ENCODE measurements around the gene GRID1.

GRID1 gene

DNA sequence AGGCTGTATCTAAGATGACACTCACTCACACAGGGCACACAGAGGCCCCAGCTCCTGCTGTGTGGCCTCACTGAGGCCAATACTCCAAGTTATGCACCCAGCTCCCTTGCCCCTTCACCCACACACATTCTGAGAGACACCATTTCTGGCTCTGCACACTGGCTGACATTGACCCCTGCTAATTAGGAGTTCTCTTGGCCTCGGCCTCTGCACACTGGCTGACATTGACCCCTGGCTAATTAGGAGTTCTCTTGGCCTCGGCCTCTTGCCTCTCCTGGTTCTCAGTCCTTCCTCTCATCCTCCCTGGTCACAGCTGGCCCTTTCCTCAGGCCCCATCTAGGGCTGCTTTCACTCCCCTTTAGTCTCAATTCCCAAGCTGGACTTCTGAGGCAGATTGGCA, 97.3 kb downstream of the GRID1 start:
- DNase-seq (ENCODE audit: low read depth in 2 of 3, low spot score in 2 of 3), result no peak

DNA sequence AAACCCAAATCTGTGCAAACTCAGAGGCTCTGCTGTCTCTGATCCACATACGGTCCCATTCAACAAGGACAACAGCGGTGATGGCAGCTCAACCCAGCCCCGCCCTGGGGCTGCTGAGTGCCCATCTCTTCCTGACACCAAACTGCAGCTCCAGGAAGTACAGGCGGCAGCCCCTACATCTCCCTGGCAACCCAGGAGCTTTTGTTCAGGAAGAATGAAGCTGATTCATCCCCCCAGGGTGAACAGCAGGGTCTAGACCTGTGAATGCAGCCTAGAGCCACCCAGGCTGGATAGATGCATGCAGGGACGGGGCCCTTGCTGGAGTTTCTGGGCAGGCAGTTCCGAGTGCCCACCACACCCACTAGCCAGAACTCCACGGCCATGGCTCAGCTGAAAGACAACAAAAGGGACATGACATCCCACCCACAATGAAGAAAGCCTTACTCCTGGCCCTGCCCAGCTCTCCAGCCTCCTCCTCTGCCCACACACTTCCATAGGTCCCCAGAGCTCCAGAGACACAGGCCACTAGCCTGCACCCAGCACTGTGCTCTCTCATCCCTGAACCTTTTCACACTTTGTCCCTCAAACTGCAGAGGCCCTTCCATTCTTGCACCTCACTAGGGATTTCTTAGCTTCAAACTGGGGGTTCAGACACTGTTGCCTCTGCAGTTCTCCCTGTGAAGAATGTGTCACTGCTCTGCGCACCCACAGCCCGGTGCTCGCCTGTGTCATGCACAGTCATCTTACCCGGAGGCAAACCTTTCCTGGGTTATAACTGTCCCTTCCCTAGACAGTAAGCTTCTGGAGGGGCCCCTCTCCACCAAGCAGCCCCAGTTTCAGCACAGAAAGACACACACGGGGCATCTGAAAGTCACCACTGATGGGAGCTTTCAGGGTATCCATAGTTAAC, 99.1 kb downstream of the GRID1 start:
- DNase-seq (ENCODE audit: low read depth in 2 of 3, low spot score in 2 of 3), result no peak

DNA sequence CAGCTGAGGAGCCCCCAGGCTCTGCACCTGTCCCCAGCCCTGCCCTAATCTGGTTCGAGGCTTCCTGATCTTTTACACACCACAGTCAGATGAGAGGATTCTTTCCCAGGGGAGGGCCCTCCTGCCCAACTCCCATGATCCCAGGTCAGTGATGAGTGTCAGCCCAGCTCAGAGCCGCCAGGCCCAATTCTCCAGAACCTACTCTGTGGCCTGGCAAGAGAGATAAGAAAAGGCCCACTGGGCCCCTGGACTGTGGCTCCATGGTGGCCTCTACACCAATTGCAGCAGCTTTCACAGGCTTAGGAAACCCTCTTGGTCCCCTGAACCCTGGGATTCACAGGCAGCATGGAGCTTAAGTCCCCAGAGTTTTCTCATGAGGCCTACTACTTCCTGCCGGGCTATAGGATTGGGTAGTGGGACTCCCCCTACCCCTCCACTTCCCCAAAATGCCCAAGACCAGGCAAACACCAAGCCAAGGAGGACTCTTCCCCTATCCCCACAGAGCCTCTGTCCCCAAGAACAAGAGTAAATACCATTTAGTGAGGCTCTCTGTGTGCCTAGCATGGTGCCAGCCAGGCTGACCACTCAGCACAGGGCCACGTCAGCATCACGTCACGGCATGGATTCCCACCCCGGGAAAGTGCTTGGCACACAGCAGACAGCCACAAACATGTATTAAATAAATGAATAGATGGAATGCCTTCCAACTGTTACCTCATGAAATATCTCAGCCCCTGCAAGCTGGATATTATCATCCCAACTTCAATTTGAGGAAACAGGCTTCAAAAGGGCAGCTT, 100.0 kb downstream of the GRID1 start:
- DNase-seq (ENCODE audit: low read depth in 2 of 3, low spot score in 2 of 3), result no peak

DNA sequence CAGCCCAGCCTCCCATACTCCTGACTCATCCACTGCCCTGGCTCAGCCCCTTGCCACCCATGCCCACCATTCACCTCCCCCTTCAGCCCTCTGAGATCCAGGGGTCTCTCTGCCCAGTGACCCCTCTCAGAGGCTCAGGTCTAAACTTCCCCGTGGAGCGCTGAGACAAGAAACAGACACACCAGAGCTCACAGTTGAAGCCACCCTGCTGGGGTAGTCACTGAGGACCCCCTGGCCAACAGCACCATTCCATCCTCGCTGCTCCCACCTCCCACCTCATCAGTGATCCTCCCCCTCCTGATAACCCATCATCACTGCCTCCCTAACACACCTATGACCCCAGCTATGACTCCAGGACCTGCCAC, 100.7 kb downstream of the GRID1 start:
- no peak for DNase-seq (ENCODE audit: low read depth in 2 of 3, low spot score in 2 of 3)

DNA sequence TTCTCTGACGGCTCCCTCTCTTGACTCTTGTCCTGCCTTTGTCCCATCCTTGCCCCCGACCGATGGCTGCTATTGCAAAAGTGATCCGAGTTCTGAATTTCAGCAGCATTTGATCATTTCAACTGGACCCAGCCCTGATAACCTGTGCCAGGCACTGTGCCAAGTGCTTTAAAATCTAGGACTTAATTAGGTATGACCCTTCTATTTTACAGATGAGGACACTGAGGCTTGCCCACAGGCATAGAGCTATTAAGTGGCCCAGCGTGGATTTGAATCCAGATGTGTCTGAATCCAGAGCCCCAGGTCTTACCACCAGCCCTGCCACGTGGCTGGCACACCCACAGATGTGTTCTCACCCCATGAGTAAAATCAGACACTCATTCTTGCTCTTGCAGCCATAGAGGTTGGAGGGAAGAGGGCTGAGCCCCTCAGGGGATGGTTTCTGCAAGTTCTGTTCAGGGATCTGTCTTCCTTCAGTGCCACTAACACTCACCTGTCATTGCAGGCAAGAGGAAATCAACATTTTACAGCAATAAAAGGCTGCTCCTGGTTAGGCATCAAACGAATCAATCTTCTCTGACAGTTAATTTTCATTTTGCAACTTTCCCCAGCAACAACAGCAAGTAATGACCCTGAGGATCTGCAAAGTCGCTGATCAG, 101.2 kb downstream of the GRID1 start:
- DNase-seq (ENCODE audit: low read depth in 2 of 3, low spot score in 2 of 3), result no peak

DNA sequence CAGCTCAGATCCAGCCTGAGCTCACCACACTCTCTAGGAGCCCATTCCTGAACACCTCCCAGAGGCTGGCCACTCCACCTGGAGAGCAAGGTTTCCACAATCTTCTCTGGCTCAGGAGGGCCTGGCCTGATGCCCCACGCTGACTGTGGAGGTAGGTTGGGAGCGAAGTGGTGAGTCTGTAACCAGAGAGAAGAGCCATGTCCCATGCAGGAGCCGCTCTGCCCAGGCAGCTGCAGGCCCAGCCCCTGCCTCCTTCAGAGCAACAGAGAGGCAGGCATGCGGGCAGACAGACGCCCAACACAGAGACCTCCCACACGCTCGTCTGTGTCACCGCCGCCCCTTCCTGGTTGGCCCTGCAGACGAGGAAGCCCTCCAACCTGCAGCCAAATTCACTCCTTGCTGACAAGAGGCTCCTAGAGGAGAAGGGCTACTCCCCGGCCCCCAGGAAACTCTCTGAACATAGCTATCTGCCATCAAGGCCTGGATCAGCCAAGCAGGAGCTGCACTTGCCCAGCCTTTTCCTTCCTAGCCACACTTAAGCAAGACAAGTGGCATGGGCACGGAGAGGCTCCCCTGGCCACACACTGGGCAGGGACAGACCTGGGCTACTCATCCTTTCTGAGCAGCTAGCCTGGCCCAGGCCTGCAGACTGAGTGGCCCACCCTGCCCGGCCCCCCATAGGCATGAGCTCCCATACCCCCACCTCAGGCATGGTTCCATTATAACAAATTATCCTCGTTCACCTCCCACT, 101.9 kb downstream of the GRID1 start:
- no peak for DNase-seq (ENCODE audit: low read depth in 2 of 3, low spot score in 2 of 3)

DNA sequence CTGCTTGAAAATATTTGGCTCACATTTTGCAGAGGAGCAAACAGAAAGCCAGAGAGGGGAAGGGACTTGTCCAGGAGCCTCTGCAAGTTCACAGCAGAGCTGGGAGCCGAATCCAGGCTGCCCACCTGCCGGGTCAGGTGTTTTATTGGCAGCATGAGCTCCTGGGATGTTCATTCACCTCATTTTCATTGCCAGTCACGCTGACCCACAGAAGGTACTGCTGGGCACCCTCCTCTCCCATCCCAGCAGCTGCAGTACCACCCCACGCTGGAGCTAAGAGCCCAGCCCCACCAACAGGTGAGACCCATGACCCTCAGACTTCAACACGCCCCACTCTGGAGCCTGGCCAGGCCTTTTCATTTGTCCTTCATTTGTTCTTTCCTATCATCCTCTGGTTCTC, 102.7 kb downstream of the GRID1 start:
- no peak for DNase-seq (ENCODE audit: low read depth in 2 of 3, low spot score in 2 of 3)

DNA sequence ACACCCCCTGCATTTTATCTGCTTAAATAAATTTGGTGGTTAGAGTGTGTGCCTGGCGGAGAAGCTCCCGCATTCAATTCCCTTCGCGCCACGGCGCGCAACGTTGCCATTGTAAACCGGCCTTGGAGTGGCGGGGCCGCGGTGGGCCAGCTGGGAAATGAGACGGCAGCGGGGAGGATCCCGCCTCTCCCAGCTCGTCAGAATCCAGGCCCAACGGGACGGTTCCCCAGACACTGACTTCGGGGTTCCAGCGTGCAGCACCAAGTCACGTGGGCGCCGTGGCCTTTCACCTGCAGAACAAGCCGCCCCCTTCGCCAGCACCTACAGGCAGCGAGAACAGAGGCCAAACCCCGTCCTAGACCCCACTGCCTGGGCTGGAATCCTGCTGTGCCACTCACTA, 103.4 kb downstream of the GRID1 start:
- no peak for DNase-seq (ENCODE audit: low read depth in 2 of 3, low spot score in 2 of 3)

DNA sequence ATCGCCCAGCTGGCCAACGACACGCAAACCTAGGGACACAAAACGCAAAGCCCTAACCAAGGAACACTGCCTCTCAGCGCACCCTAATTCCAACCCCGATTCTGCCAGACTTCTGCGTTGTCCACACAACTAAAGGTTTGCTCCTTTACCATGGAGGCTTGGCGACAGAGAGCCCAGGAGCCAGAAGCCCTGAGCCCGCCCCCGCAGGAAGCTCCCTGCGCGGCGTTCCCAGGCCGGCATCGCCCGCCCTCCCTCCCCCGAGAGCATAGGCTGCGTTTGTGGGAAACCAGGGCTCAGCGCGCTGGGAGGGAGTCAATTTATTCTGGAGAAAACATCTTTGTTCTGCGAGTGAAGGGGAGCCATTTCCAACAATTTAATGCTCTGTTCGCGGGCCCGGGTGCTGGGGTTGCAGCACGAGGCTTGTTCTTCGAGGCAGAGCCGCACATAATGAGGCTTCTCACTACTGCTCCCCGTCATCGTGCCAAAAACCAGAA, 103.9 kb downstream of the GRID1 start:
- no peak for DNase-seq (ENCODE audit: low read depth in 2 of 3, low spot score in 2 of 3)

DNA sequence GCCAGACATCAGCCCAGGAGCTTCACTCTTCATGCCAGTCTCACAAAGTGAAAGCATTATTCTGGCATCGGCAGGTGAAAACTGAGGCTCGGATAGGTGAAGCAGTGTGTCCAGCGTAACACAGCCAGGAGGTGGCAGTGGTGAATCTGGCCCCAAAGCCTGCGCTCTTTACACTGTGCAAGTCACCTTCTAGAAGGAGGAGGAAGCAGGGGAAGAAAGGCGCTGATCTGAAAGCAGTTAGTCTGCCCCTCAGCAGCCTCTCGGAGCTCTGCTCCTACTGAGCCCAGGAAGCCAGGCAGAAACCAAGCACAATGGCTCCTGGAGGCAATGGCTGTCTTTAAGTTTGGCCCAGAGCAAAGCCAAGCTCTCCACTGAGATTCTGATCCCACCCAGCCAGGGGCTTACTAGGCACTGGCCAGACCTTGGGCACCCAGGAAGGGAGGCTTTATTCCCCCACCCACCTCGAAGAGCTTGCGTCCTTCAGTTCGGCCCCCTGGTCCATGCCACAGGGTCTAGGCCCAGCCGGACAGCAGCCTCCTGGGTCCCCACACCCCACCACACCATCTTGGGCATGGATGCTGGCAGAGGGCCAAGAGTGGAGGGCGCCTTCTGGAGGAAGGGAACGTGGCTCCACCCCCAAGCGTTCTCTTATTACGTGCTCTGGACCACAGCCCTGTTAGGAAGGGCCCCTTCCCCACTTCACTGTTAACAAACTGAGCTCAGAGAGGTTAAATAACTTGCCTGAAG, 104.5 kb downstream of the GRID1 start:
- no peak for DNase-seq (ENCODE audit: low read depth in 2 of 3, low spot score in 2 of 3)

DNA sequence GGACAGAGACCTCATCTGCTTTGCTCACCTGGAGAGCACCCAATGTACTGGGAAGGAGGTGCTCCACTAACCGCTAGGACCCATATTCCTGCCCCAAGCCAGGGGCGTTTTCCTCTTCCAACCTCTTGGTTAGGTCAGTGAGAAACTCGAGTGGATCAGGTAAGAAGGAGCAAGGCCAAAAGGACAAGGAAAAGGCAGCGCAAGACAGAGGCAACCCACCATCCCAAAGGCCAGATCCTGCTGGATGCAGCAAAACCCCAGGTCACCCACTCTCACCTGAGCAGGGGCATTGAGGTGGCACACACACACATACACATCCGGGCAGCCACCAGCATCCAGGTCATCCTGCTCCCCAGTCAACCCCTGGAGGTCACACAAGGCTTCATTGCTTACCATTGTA, 105.1 kb downstream of the GRID1 start:
- DNase-seq (ENCODE audit: low read depth in 2 of 3, low spot score in 2 of 3), result no peak

DNA sequence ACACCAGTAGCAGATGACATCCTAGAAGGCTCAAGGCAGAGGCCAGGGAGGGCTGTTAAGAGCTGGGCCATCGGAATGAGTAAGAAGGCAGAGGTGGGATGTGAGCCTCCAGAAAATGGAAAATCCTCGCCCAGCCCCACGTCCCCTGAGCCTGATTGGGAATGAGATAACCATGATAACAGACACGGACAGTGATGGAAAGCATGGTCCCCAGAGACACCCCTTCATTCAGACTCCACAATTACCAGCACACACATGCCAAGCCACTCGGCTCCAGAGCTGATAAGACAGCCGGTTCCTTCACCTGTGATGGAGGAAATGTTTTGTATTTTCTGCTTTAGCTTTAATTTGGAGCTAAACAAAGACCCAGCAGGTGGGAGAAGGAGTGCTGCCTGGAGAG, 106.0 kb downstream of the GRID1 start:
- no peak for DNase-seq (ENCODE audit: low read depth in 2 of 3, low spot score in 2 of 3)

DNA sequence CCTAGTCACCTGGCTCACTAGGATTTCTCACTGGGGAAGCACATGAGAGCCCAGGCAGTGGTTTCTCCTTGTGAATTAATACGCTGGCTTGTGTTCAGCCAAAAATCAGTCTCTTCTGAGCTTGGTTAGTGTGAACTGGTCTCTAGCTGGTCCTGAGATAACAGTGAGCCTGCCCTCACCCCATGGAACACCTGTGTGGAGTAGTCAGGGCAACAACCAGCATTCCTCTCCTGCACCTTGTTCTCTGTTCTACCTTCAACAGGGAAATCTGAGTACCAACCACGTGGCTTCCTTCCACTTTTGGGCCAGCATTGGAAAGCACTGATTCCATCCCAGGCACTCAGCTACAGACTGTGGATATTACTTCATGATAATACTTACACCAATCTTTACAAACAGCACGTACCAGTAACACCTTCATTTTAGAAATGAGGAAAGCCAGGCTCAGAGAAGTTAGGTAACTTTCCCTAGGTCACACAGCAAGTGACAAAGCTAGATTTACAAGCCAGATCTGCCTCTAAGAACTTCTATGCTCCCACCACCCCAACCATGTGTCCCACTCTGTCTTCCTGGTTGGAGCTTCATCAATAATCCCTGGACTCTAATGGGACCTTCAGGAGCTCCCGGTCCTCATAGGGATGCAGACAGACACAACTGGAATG, 106.6 kb downstream of the GRID1 start:
- no peak for DNase-seq (ENCODE audit: low read depth in 2 of 3, low spot score in 2 of 3)

DNA sequence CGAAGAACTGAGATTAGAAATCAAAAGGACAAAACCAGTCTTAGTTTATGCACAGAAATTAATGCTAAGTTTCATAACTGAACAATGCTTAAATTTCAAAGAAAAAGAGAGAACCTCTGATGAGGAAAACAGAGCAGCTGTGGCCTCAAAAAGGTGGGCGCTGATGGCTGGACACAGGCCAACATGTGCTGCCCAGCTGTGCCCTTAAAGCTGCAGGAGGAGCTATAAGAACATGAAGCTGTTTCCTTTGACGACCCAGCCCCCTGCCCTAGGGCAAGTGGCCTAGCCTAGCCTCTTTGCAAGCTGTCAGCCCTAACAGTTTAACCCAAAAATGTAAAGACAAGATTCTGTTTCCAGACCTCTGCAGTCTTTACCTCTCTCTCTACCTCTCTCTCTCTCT, 107.7 kb downstream of the GRID1 start:
- DNase-seq (ENCODE audit: low read depth in 2 of 3, low spot score in 2 of 3), result no peak

DNA sequence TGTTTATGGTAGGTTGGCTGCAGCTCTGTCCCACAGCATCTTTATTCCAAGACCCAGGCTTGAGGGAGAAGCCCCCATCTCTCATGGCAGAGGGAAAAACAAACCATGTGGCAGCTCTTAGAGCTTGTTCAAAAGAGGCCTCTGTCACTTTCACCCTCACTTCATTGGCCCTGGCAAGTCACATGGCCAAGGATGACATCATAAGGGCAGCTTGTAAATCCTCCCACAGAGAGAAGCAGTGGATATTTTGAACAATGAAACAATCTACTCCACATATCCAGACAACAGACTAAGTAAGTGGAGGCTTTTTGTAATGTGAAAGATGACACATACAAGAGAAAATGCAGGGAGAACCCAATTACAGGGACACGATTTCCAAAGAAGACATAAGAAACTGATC, 108.1 kb downstream of the GRID1 start:
- no peak for DNase-seq (ENCODE audit: low read depth in 2 of 3, low spot score in 2 of 3)

DNA sequence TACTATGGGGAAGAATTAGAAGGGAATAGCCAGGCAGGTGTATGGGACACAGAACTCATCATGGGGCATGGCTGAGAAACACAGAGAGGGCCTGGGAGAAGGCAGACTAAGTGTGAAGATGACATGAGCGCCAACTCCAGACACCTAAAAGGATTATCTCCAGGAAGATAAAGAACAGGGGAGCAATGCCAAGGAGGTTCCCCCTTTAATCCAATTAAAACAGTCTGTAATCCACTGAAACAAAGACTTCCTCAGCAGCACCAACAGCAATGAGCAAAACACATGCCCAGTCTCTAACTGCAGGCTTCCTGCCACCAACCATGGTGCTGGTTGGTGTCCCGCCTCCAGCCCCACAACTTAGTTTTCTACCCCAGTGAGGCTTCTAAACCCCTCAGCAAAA, 108.9 kb downstream of the GRID1 start:
- DNase-seq (ENCODE audit: low read depth in 2 of 3, low spot score in 2 of 3), result no peak

DNA sequence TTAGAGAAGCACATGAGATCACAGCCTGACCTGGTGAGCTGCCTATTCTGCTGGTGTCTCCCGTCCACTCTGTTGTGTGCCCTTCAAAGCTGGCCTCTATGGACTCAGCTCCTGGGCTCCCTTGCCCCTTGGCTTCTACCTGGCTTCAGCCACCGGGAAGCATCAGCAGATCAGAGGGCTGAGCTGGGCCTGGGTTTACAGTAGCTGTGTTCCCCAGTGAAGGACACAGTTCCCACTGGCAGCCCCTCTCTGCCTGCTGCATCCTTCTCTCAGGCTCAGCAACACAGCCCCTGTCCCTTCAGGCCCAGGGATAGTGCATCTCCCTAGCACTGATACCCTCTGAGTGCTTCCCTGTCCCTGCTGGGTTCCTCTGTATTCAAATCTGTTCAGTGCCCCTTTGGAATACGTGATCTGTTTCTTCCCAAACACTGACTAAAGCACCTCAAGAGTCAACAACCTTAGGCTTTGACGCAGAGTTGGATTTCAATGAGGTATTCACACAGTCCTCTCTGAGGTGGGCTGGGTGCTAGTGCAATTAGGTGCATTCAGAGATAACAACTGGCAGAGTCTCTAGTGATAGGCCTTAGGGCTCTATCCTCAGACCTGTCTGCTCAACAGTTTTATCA, 109.8 kb downstream of the GRID1 start:
- DNase-seq (ENCODE audit: low read depth in 2 of 3, low spot score in 2 of 3), result no peak

DNA sequence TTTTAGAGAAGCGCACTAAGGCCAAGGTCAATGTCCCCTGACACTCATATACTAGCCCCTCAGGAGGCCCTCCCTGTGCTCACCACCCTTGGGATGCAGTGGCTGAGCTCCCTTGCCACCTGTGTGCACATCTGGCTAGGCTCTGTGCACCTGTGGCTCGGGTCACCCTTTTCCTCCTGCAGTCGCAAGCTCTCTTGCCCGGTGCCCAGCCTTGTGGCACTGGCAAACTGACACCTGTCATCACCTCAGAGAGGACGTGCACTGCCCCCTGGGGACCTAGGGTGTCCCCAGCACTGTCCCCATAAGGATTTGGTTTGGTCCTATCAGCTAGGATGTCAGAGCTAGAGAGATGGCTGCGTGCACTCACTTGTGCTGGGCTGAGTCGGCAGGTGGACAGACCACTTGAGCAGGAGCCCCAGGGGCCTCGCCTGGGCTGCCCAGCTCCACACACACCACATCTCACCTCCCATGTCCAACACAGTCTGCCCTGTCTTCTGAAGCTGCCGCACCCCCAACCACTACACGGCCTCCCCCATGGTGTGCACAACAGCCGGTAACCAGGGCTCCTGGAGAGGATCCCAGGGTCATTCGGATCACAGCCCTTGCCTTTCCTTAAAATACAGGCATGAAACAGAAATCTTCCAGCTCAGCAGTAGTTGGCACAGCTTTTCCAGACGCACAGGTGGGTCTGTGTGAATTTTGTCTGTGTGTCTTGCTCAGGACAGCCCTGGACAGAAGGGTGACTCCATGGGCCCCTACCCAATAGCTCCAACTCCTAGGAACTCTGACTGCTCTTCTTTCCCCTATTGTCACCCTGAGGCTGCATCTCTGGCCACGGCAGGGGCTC, 111.0 kb downstream of the GRID1 start:
- DNase-seq (ENCODE audit: low read depth in 2 of 3, low spot score in 2 of 3), result no peak
